GM23338 (cell line): ENCODE measurements around the gene ACTA2. TPM values are rescaled to one million over a fixed set of nuclear protein-coding genes. Genes with fewer than 3 reads are reported as not detected.

Source experiments
- ATAC-seq: fragments of 200-7000 bp; cut with Tn5 transposase; 3 replicates; pipeline ENCODE4 v1.9.1; 2020
- DNase-seq: peaks from one replicate; pipeline ENCODE4 v3.0.0-alpha.2; 2015; ENCODE audit warnings: low spot score
- H2AFZ ChIP-seq: fragments of 200-600 bp; sonication (generic); 2 replicates; pipeline ENCODE4 v1.8.0; 2016; ENCODE audit warnings: antibody characterized with exemption, mild to moderate bottlenecking, moderate library complexity
- H3F3A ChIP-seq: fragments of 200-600 bp; sonication (generic); replicated peaks from 2 replicates; pipeline ENCODE4 v1.8.0; 2017; ENCODE audit warnings: antibody characterized with exemption, mixed run types, low read depth
- H3K27ac ChIP-seq: fragments of 200-600 bp; sonication (generic); 2 replicates; pipeline ENCODE4 v1.6.1; 2016; ENCODE audit warnings: low read depth
- H3K27me3 ChIP-seq: fragments of 200-600 bp; sonication (generic); 2 replicates; pipeline ENCODE4 v1.8.0; 2016; ENCODE audit warnings: mild to moderate bottlenecking, mixed run types, moderate library complexity; ENCODE audit not compliant: insufficient read depth
- H3K36me3 ChIP-seq: fragments of 200-600 bp; sonication (generic); 2 replicates; pipeline ENCODE4 v1.8.0; 2016; ENCODE audit warnings: mild to moderate bottlenecking; ENCODE audit not compliant: insufficient read depth
- H3K4me1 ChIP-seq: fragments of 200-600 bp; sonication (generic); 2 replicates; pipeline ENCODE4 v1.8.0; 2016; ENCODE audit warnings: mild to moderate bottlenecking, moderate library complexity; ENCODE audit not compliant: insufficient read depth
- H3K4me2 ChIP-seq: fragments of 200-600 bp; sonication (generic); 2 replicates; pipeline ENCODE4 v1.7.1; 2017; ENCODE audit warnings: mixed run types
- H3K4me3 ChIP-seq: fragments of 200-600 bp; sonication (generic); 2 replicates; pipeline ENCODE4 v1.6.1; 2016; ENCODE audit warnings: mixed run types
- H3K79me2 ChIP-seq: fragments of 200-600 bp; sonication (generic); replicated peaks from 2 replicates; pipeline ENCODE4 v1.8.0; 2017; ENCODE audit warnings: mild to moderate bottlenecking; ENCODE audit not compliant: insufficient read depth
- H3K9me2 ChIP-seq: fragments of 200-600 bp; sonication (generic); 2 replicates; pipeline ENCODE4 v1.8.0; 2017; ENCODE audit not compliant: insufficient read depth
- H4K20me1 ChIP-seq: fragments of 200-600 bp; sonication (generic); replicated peaks from 2 replicates; pipeline ENCODE4 v1.8.0; 2017; ENCODE audit warnings: mild to moderate bottlenecking; ENCODE audit not compliant: insufficient read depth
- H3K27ac Mint-ChIP-seq: 2 replicates; pipeline ENCODE4 v1.8.0; 2020; ENCODE audit warnings: inconsistent platforms, mild to moderate bottlenecking, moderate library complexity, mixed read lengths
- H3K27me3 Mint-ChIP-seq: 3 replicates; pipeline ENCODE4 v1.8.0; 2022; ENCODE audit warnings: low read depth, mild to moderate bottlenecking, moderate library complexity, mixed read lengths, inconsistent platforms; ENCODE audit not compliant: insufficient read depth, poor library complexity
- H3K36me3 Mint-ChIP-seq: 3 replicates; pipeline ENCODE4 v1.8.0; 2021; ENCODE audit warnings: low read depth, mild to moderate bottlenecking, inconsistent platforms, moderate library complexity, mixed read lengths
- H3K4me1 Mint-ChIP-seq: 3 replicates; pipeline ENCODE4 v1.8.0; 2020; ENCODE audit warnings: mild to moderate bottlenecking, inconsistent platforms, mixed read lengths
- H3K4me3 Mint-ChIP-seq: 3 replicates; pipeline ENCODE4 v1.8.0; 2021; ENCODE audit warnings: moderate library complexity, mild to moderate bottlenecking, inconsistent platforms, mixed read lengths
- H3K9me3 Mint-ChIP-seq: 3 replicates; pipeline ENCODE4 v1.8.0; 2020; ENCODE audit warnings: moderate library complexity, mild to moderate bottlenecking, inconsistent platforms, mixed read lengths
- CREB1 ChIP-seq: fragments of 250-450 bp; sonication (Bioruptor Pico); IDR thresholded peaks from 2 replicates; pipeline ENCODE4 v1.5.0; 2020; ENCODE audit warnings: low read depth, mild to moderate bottlenecking, moderate library complexity
- ETS1 ChIP-seq: IDR thresholded peaks from 2 replicates; pipeline ENCODE4 v1.6.1; 2016; ENCODE audit warnings: antibody characterized with exemption
- EZH2 ChIP-seq: fragments of 200-600 bp; sonication (generic); IDR thresholded peaks from one replicate; pipeline ENCODE4 v1.8.0; 2017; ENCODE audit warnings: antibody characterized with exemption, mild to moderate bottlenecking, low read depth; ENCODE audit not compliant: unreplicated experiment
- EZH2phosphoT487 ChIP-seq: fragments of 200-600 bp; sonication (generic); IDR thresholded peaks from one replicate; pipeline ENCODE4 v1.8.1; 2018; ENCODE audit warnings: antibody characterized with exemption; ENCODE audit not compliant: unreplicated experiment
- JUNB ChIP-seq: IDR thresholded peaks from one replicate; pipeline ENCODE4 v1.6.1; 2016; ENCODE audit warnings: antibody characterized with exemption; ENCODE audit not compliant: unreplicated experiment
- NANOG ChIP-seq: IDR thresholded peaks from 2 replicates; pipeline ENCODE4 v1.6.1; 2016; ENCODE audit warnings: antibody characterized with exemption, borderline replicate concordance
- POLR2AphosphoS5 ChIP-seq: IDR thresholded peaks from 2 replicates; pipeline ENCODE4 v1.6.1; 2016; ENCODE audit warnings: antibody characterized with exemption, low read depth
- REST ChIP-seq: IDR thresholded peaks from one replicate; pipeline ENCODE4 v1.6.1; 2018; ENCODE audit warnings: antibody characterized with exemption; ENCODE audit not compliant: unreplicated experiment
- STAT1 ChIP-seq: IDR thresholded peaks from one replicate; pipeline ENCODE4 v1.6.1; 2016; ENCODE audit warnings: antibody characterized with exemption; ENCODE audit not compliant: unreplicated experiment
- ZNF114 ChIP-seq: fragments of 250-450 bp; sonication (Bioruptor Pico); IDR thresholded peaks from 2 replicates; pipeline ENCODE4 v1.5.0; 2020; ENCODE audit warnings: mild to moderate bottlenecking, moderate library complexity
- ZNF331 ChIP-seq: fragments of 250-450 bp; sonication (Bioruptor Pico); IDR thresholded peaks from 2 replicates; pipeline ENCODE4 v1.5.0; 2020; ENCODE audit warnings: low read depth, mild to moderate bottlenecking, moderate library complexity
- long read RNA-seq: library from polyadenylated mRNA; unstranded; transcript quantifications from one replicate; pipeline ENCODE4 v2.0.0, GENCODE V29; 2020; ENCODE audit not compliant: unreplicated experiment
- polyA plus RNA-seq: library from polyadenylated mRNA; unstranded; fragments of >200 nt; fragmentation: Nextera tagmentation; extraction: Ambion mirVana; gene quantifications from 2 replicates; pipeline ENCODE4 v1.2.1, GENCODE V29; 2016
- total RNA-seq: library from RNA; depleted of rRNA; stranded (reverse); fragments of >200 nt; shearing (Covaris generic); gene quantifications from 2 replicates; pipeline ENCODE4 v1.2.3, GENCODE V29; 2014; rRNA removed
- TF ChIP-seq, protein P1 (sequence below): fragments of 250-450 bp; sonication (Bioruptor Pico); IDR thresholded peaks from 2 replicates; pipeline ENCODE4 v1.5.0; 2020; ENCODE audit warnings: mild to moderate bottlenecking, moderate library complexity
- TF ChIP-seq, protein P2 (sequence below), 2 experiments: fragments of 200-600 bp in 1 of 2; sonication (generic) in 1 of 2; conservative IDR thresholded peaks; 2 replicates each; pipeline versions ENCODE4 v1.5.1 to v1.6.1; 2016 to 2017; ENCODE audit warnings: antibody characterized with exemption in 2 of 2, low read depth in 2 of 2, mild to moderate bottlenecking in 2 of 2, moderate library complexity in 1 of 2

ACTA2 gene
- 2.4 and 9.4 TPM in 2 replicates for total RNA-seq
- polyA plus RNA-seq: 3.4 and 3.9 TPM in 2 replicates
- long read RNA-seq, partial matches to known transcripts: 0 of 3 reads
- long read RNA-seq, other reads (novel, unspliced or antisense): 3 of 3 reads

DNA sequence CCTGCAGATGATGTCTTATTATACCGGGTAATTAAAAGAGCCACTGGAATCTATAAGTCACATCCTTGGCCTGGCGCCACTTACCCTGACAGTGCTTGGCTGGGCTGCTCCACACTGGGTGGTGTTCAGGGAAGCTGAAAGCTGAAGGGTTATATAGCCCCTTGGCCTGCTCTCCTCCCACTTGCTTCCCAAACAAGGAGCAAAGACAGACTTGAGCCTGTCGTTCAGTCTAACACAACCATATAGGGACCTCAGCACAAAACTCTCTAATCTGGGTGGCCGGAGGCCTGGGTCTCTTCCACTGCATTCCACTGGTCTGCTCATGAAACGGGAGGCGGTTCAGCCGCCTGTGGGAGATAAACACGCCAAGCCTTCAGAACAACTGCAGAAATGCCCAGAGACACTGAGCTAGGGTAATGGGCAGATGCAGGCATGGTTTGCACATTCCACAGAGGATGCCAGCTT is at the start of gene ACTA2:
TSS of gene ACTA2 (minus strand) at position 127 of the 465 bp plus-strand sequence. CDS start 3,843 bp downstream, outside the sequence.
- Histone ChIP-seq H2AFZ (0 out of 2 replicates have a peak within 1 kb of the TSS, but pooled peaks have one; percentile 4), H3K4me3 (no peak within 1 kb of the TSS)

More for the DNA sequence above, at the start of gene ACTA2:
- H3K9me2 ChIP-seq: no peaks in the 10 kb centered on the region
- no peaks in the 10 kb centered on the region for H3K36me3 Mint-ChIP-seq
- DNase-seq (no peak), ATAC-seq (peak; percentile 48)
- peak within 1 kb of the TSS; percentile 30; the same call in 1 of the 2 replicates for H3K27ac Mint-ChIP-seq
- no peaks in the 10 kb centered on the region for H3K27me3 Mint-ChIP-seq
- H3K9me3 Mint-ChIP-seq: no peaks in the 10 kb centered on the region
- no peak within 1 kb of the TSS for H3K4me2 ChIP-seq
- no peaks in the 10 kb centered on the region for H4K20me1 ChIP-seq
- no peaks in the 10 kb centered on the region for H3K4me1 ChIP-seq
- peaks cover 12% of the 10 kb centered on the region for H3K4me1 Mint-ChIP-seq
- H3K4me3 Mint-ChIP-seq: no peak within 1 kb of the TSS
- no peaks in the 10 kb centered on the region for H3F3A ChIP-seq
- no peaks in the 10 kb centered on the region for H3K79me2 ChIP-seq
- no peaks in the 10 kb centered on the region for H3K27me3 ChIP-seq
- TF ChIP-seq EZH2: no peak
- TF ChIP-seq, protein P1, sequence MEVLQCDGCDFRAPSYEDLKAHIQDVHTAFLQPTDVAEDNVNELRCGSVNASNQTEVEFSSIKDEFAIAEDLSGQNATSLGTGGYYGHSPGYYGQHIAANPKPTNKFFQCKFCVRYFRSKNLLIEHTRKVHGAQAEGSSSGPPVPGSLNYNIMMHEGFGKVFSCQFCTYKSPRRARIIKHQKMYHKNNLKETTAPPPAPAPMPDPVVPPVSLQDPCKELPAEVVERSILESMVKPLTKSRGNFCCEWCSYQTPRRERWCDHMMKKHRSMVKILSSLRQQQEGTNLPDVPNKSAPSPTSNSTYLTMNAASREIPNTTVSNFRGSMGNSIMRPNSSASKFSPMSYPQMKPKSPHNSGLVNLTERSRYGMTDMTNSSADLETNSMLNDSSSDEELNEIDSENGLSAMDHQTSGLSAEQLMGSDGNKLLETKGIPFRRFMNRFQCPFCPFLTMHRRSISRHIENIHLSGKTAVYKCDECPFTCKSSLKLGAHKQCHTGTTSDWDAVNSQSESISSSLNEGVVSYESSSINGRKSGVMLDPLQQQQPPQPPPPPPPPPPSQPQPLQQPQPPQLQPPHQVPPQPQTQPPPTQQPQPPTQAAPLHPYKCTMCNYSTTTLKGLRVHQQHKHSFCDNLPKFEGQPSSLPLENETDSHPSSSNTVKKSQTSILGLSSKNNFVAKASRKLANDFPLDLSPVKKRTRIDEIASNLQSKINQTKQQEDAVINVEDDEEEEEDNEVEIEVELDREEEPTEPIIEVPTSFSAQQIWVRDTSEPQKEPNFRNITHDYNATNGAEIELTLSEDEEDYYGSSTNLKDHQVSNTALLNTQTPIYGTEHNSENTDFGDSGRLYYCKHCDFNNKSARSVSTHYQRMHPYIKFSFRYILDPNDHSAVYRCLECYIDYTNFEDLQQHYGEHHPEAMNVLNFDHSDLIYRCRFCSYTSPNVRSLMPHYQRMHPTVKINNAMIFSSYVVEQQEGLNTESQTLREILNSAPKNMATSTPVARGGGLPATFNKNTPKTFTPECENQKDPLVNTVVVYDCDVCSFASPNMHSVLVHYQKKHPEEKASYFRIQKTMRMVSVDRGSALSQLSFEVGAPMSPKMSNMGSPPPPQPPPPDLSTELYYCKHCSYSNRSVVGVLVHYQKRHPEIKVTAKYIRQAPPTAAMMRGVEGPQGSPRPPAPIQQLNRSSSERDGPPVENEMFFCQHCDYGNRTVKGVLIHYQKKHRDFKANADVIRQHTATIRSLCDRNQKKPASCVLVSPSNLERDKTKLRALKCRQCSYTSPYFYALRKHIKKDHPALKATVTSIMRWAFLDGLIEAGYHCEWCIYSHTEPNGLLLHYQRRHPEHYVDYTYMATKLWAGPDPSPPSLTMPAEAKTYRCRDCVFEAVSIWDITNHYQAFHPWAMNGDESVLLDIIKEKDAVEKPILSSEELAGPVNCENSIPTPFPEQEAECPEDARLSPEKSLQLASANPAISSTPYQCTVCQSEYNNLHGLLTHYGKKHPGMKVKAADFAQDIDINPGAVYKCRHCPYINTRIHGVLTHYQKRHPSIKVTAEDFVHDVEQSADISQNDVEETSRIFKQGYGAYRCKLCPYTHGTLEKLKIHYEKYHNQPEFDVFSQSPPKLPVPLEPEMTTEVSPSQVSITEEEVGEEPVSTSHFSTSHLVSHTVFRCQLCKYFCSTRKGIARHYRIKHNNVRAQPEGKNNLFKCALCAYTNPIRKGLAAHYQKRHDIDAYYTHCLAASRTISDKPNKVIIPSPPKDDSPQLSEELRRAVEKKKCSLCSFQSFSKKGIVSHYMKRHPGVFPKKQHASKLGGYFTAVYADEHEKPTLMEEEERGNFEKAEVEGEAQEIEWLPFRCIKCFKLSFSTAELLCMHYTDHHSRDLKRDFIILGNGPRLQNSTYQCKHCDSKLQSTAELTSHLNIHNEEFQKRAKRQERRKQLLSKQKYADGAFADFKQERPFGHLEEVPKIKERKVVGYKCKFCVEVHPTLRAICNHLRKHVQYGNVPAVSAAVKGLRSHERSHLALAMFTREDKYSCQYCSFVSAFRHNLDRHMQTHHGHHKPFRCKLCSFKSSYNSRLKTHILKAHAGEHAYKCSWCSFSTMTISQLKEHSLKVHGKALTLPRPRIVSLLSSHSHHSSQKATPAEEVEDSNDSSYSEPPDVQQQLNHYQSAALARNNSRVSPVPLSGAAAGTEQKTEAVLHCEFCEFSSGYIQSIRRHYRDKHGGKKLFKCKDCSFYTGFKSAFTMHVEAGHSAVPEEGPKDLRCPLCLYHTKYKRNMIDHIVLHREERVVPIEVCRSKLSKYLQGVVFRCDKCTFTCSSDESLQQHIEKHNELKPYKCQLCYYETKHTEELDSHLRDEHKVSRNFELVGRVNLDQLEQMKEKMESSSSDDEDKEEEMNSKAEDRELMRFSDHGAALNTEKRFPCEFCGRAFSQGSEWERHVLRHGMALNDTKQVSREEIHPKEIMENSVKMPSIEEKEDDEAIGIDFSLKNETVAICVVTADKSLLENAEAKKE (CRISPR knock-in tag): no peak
- no peak for TF ChIP-seq ETS1
- no peak for TF ChIP-seq STAT1
- no peak for TF ChIP-seq ZNF331 (CRISPR knock-in tag)
- TF ChIP-seq NANOG: no peak
- TF ChIP-seq REST: no peak
- no peak for TF ChIP-seq POLR2AphosphoS5
- no peak for TF ChIP-seq EZH2phosphoT487
- no peak for TF ChIP-seq JUNB
- no peak for TF ChIP-seq ZNF114 (CRISPR knock-in tag)
- TF ChIP-seq CREB1 (CRISPR knock-in tag): no peak
- TF ChIP-seq, protein P2, sequence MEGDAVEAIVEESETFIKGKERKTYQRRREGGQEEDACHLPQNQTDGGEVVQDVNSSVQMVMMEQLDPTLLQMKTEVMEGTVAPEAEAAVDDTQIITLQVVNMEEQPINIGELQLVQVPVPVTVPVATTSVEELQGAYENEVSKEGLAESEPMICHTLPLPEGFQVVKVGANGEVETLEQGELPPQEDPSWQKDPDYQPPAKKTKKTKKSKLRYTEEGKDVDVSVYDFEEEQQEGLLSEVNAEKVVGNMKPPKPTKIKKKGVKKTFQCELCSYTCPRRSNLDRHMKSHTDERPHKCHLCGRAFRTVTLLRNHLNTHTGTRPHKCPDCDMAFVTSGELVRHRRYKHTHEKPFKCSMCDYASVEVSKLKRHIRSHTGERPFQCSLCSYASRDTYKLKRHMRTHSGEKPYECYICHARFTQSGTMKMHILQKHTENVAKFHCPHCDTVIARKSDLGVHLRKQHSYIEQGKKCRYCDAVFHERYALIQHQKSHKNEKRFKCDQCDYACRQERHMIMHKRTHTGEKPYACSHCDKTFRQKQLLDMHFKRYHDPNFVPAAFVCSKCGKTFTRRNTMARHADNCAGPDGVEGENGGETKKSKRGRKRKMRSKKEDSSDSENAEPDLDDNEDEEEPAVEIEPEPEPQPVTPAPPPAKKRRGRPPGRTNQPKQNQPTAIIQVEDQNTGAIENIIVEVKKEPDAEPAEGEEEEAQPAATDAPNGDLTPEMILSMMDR (conservative IDR thresholded peaks at IDR 0.05; ENCODE audit: low read depth in 2 of 2): no peak
- no peaks in the 10 kb centered on the region for H3K36me3 ChIP-seq
- H3K27ac ChIP-seq: no peak within 1 kb of the TSS
